Activated gamma-delta T cell treated with anti-CD3 and anti-CD28 coated beads, Interleukin-2, amount 50 U/mL, for 16 hours (primary cell): Measurements from ENCODE around the gene EFHC1.

ENCODE experiments used
- DNase-seq: peaks from one replicate; pipeline ENCODE4 v3.0.0-alpha.2; 2020; ENCODE audit warnings: low read depth

Gene EFHC1

GRCh38 chr6:52555518-52556233 lies 135.5 kb downstream of the EFHC1 start:
- DNase-seq, result no peak

DNA sequence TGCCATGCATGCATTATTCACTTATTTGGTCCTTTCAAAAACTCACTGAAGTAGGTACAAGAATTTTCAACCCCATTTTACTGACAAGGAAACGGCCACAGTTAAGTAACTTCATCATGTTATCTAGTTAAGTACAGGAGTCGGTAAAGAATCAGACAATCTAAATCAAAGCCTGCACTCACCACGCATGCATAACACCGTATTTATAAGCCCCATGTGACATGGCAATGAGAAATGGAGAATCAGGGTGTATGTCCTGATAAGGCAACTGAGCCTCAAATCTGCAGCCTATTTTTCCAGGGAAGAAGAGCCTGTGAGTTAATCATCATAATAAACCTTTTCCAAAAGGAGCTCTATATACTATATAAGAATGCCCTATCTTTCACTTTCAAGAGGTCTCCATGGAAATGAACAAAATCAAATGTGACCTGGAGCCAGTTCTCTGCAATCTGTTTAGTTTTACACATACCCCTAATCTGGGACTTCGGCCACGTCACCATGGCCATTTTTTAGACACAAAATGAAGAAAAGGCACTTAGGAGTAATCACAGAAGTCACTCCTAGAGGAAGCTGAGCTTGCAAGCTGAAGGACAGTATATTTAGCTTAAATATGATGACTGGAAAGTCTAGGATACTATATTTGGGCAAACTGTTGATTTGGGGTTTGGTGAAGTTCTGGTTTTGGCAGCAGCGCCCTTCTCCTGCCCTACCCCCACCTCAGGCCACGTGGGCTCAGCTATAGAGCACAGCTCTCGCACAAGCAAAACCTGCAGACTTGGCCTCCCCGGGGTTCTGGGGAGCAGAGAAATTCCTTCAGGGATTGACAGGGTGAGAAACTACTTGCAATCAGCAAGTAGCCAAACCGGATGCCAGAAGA lies 137.5 kb downstream of the EFHC1 start:
- DNase-seq, result no peak

DNA sequence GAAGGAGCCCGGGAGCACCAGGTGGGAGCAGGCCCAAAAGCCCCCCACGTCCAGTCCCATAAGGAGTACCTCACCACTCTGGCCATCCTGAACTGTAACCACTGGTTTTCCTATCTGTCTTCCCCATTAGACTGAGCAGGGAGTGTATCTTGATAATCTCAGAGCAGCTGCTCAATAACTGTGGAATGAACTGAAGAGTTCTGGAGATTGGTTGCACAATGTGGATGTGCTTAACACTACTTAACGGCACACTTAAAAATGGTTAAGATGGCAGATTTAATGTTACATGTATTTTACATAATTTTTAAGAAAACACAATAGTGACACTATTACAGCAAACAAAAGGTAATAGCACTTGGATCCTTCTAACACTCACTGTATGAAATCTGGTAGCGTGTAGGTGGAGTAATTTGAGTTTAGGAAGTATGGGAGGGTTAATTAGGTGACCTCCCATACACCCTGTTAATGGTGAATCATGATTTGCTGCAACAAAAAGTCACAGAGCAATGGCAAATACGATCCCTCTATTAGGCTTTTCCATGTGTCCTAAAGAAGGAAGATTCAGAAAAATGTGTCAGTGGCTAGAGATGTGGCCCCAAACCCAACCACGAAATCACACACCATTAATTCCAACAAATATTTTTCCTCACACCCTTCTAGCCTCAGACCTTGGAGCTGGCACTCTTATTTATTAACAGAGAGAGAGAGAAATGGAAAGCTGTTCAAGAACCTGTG lies 138.3 kb downstream of the EFHC1 start:
- no peak for DNase-seq

DNA sequence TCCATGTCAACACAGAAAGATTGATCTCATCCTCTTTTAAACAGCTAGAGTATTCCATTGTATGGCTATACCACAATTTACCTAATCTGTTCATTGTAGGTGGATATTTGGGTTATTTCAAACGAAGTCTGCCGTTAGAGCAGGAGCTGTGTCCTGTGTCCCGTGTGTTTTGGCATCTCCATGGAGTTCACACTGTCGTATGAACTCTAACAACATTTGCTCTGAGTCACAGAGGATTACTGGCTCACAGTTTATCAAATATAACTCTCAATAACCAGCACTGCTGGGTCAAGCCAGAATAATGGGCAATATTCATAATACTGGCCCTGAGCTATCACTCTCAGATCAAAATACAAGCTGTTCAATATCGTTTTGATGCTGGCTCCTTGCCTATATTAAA lies 140.3 kb downstream of the EFHC1 start:
- no peak for DNase-seq

DNA sequence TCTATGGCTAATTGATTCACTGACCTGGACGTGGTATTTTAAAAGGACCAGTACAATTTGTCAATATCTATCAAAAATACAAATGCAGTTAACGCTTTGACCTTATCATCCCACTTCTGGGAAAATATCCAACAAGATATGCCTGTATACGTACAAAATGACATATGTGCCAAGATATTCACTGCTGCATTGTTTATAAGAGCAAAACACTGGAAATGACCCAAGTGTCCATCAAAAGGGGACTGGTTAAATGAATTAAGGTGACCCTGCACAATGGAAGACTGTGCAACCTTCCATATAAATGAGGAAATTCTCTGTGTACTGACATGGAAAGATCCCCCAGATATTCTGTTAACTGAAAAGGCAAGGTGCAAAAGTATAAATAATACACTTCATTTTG lies 142.8 kb downstream of the EFHC1 start:
- no peak for DNase-seq

- no peak for DNase-seq
Observed at GRCh38 chr6:52564856-52565255, 144.7 kb downstream of the EFHC1 start.

DNA sequence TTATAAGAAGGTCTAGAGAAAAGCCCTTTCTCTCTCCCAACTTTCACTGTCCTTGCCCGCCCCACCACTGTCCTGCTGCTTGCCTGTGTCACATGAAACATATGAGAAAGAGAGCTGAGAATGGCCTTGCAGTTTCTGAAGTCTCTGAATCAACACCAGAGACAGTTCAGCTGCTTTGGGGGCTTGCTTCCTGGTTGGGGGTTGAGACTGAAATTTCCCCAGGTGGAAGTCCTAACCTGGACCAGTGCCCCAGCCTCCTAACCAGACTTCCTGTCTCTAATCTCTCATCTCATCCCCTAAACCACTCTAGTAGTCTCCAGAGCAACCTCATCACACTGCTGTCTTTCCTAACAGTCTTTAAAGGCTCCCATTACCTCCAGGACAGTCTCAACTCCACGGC lies 146.1 kb downstream of the EFHC1 start:
- DNase-seq, result no peak

DNA sequence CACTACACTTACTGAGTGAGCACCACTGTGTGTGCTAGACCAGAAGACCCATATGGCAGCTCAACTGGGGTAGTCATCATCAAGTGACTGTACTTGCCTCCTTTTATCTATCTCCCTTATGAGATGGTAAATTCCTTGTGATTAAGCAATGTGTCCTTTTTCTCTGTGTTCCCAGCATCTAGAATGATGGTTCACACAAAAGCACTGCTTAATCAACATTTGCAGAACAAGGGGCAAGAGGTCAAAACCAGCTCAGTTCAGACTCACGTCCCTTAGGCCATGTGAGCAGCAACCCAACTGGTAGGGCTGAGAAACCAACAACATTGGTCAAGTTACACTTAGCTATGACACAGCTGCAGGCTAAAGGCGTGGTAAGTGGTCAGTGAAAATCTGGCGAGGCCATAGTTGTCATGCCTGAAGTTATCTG lies 146.7 kb downstream of the EFHC1 start:
- DNase-seq, result no peak

GRCh38 chr6:52568320-52568719 lies 148.2 kb downstream of the EFHC1 start:
- DNase-seq, result no peak

DNA sequence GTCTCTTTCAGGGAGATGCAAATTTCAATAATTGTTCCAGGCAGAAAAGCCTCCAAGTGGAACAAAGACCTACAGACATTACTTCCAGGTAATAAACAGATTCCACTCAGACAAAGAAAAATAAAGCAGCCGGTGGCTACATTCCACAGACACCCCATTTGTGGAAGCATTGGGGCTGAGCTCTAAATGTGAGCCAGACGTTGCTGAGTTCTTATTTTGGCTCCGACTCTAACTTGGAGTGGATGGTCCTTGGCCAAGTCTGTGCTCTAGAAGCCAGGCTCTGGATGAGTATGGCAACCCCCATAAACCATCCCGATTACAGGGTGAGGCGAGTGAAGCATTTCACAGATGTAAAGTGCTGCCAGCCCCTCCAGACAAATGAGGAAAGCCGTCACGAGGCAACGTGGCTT lies 150.2 kb downstream of the EFHC1 start:
- DNase-seq, result no peak

DNA sequence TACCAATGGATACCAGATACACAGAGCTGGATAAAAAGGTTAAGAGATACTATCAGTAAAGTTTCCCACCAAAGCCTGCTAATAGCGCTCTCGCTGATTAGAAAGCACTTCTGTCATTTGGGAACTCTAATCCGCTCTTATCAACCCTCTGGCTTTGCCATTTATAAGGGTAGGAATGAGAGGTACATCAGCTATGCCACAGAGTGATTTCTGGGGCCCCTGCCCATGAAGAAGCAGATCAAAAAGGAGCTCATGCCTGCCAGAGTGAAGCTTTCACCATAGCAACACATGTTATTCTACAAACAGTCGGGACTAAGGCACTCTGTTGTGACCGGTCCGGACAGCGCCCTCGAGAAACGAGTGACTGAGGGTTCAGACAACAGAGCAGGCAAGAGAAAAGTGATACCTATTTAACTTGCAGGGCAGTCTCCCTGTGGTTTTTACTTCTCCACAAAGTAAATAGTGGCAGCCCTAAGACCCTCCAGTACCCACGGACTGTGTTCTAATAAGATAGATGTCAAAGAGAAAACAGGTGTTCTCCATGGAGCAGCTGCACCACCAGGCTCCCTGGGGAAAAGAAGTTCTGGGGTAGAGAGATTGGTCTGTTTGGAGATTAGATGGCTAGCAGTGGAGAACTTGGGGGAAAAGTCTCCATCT lies 151.1 kb downstream of the EFHC1 start:
- no peak for DNase-seq

DNA sequence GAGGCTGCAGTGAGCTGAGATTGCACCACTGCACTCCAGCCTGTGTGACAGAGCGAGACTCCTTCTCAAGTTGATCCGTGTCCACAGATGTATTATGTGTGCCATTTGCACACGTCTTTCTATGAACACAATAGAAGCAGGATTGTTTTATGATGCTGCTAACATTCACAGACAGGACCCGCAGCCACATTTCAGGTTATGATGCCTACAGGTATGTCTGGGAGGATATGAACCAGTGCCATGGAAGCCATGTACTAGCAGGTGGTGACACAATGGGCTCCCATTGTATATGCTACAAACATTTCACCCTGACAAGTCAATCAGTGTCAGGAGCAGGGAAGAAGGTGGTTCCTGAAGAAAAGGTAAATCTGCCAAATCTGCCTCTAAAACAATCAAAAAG lies 152.4 kb downstream of the EFHC1 start:
- no peak for DNase-seq

DNA sequence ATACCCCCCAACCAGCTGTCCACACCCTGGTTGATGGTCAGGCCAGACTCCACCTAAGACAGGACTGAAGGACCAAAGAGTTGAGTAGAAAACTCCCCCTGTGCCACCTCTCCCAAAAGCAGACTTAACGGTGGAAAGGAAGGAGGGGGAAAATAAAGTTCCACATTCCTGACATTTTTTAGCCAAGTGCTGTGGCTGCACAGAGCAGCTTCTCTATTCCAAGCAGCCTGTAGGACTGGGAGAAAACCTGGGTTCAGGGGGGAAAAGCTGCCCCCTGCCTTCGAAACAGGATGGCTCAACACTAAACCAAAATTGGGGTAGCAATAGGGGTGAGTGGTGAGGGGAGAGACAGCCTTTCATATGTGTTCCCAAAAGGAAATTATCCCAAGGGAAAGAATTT lies 153.2 kb downstream of the EFHC1 start:
- DNase-seq, result no peak
